Right hindlimb (tissue), 1 donor: Measurements from ENCODE around the gene TP53I13.

ENCODE experiments used
- DNase-seq: peaks from one replicate; pipeline ENCODE4 v3.0.0-alpha.2; 2018

TP53I13 gene

GRCh38 chr17:29594519-29595090 is 26.1 kb downstream of the TP53I13 start:
- peak; percentile 21 for DNase-seq

- peak; percentile 13 for DNase-seq
Observed at GRCh38 chr17:29595107-29595942, 26.8 kb downstream of the TP53I13 start.

GRCh38 chr17:29595943-29596774 is 27.7 kb downstream of the TP53I13 start:
- peak; percentile 25 for DNase-seq

- DNase-seq = peak; percentile 27
Observed at GRCh38 chr17:29596811-29597210, 28.3 kb downstream of the TP53I13 start.

GRCh38 chr17:29597361-29598172 is 29.1 kb downstream of the TP53I13 start:
- peak; percentile 22 for DNase-seq

- peak; percentile 74 for DNase-seq
Observed at GRCh38 chr17:29603109-29603674, 34.7 kb downstream of the TP53I13 start.

GRCh38 chr17:29607557-29608195 is 39.2 kb downstream of the TP53I13 start:
- DNase-seq = no peak

GRCh38 chr17:29608986-29609385 is 40.5 kb downstream of the TP53I13 start:
- no peak for DNase-seq

- no peak for DNase-seq
Observed at GRCh38 chr17:29610395-29610794, 41.9 kb downstream of the TP53I13 start.

- DNase-seq = no peak
Observed at GRCh38 chr17:29611351-29612093, 43.0 kb downstream of the TP53I13 start.

- DNase-seq = no peak
Observed at GRCh38 chr17:29612094-29612403, 43.5 kb downstream of the TP53I13 start.

GRCh38 chr17:29612404-29613280 is 44.1 kb downstream of the TP53I13 start:
- DNase-seq = no peak

- DNase-seq = peak; percentile 96
Observed at GRCh38 chr17:29613352-29613837, 44.9 kb downstream of the TP53I13 start.

GRCh38 chr17:29613856-29614255 is 45.4 kb downstream of the TP53I13 start:
- no peak for DNase-seq

GRCh38 chr17:29614349-29615047 is 46.0 kb downstream of the TP53I13 start:
- no peak for DNase-seq

- no peak for DNase-seq
Observed at GRCh38 chr17:29615048-29615385, 46.5 kb downstream of the TP53I13 start.

- DNase-seq = peak; percentile 91
Observed at GRCh38 chr17:29615492-29616299, 47.2 kb downstream of the TP53I13 start.

GRCh38 chr17:29616300-29617048 is 48.0 kb downstream of the TP53I13 start:
- DNase-seq = no peak
